ENCODE data around the gene NCS1.

Gene NCS1

GRCh38 chr9:130149031-130149430, 23.2 kb upstream of the NCS1 start:
- DNase-seq, result no peak

- no peak for DNase-seq
Observed at GRCh38 chr9:130149654-130150286, 22.4 kb upstream of the NCS1 start.

GRCh38 chr9:130150779-130151382, 21.3 kb upstream of the NCS1 start:
- no peak for DNase-seq

GRCh38 chr9:130154816-130155215, 17.4 kb upstream of the NCS1 start:
- DNase-seq, result no peak

GRCh38 chr9:130155647-130156046, 16.6 kb upstream of the NCS1 start:
- no peak for DNase-seq

GRCh38 chr9:130156672-130157071, 15.5 kb upstream of the NCS1 start:
- DNase-seq, result no peak

- no peak for DNase-seq
Observed at GRCh38 chr9:130157079-130157478, 15.1 kb upstream of the NCS1 start.

GRCh38 chr9:130158001-130158400, 14.2 kb upstream of the NCS1 start:
- DNase-seq, result no peak

GRCh38 chr9:130159057-130159456, 13.1 kb upstream of the NCS1 start:
- DNase-seq, result no peak

GRCh38 chr9:130159915-130160670, 12.1 kb upstream of the NCS1 start:
- DNase-seq, result no peak

GRCh38 chr9:130160862-130161470, 11.2 kb upstream of the NCS1 start:
- DNase-seq, result no peak

GRCh38 chr9:130165579-130165978, 6.6 kb upstream of the NCS1 start:
- DNase-seq, result no peak

GRCh38 chr9:130166399-130166798, 5.8 kb upstream of the NCS1 start:
- DNase-seq, result no peak

- no peak for DNase-seq
Observed at GRCh38 chr9:130167927-130168326, 4.3 kb upstream of the NCS1 start.

GRCh38 chr9:130171226-130172148, 717 bp upstream of the NCS1 start:
- DNase-seq, result no peak

GRCh38 chr9:130172858-130173665, 858 bp downstream of the NCS1 start:
- DNase-seq, result no peak

GRCh38 chr9:130173666-130173983, 1.4 kb downstream of the NCS1 start:
- no peak for DNase-seq

- DNase-seq, result no peak
Observed at GRCh38 chr9:130174025-130174424, 1.8 kb downstream of the NCS1 start.

- no peak for DNase-seq
Observed at GRCh38 chr9:130174920-130175321, 2.7 kb downstream of the NCS1 start.

- no peak for DNase-seq
Observed at GRCh38 chr9:130175355-130175754, 3.2 kb downstream of the NCS1 start.

GRCh38 chr9:130176760-130177159, 4.6 kb downstream of the NCS1 start:
- no peak for DNase-seq
